ENCODE results near the gene CCNJL. TPM values are rescaled to one million over a fixed set of nuclear protein-coding genes. Genes with fewer than 3 reads are reported as not detected.
A peak's percentile ranks its signal among the peaks of the same experiment; 100 is the strongest.

The CCNJL gene
- total RNA-seq, 1 donor from 2014 or later = 15.7 TPM

- Mint-ChIP-seq H3K4me3 (ENCODE audit: unreplicated experiment) (no peak overlapping the region), H3K27ac (ENCODE audit: unreplicated experiment) (peak overlapping the region; percentile 47), H3K9me3 (ENCODE audit: unreplicated experiment) (peaks cover 2% of the 10 kb centered on the region), H3K27me3 (ENCODE audit: low read depth, unreplicated experiment) (no peaks in the 10 kb centered on the region), H3K4me1 (ENCODE audit: low read depth, unreplicated experiment) (peaks cover 23% of the 10 kb centered on the region), H3K36me3 (ENCODE audit: low read depth, unreplicated experiment) (no peaks in the 10 kb centered on the region)
- Histone ChIP-seq H2AFZ (ENCODE audit: low read depth, low read length) (no peak overlapping the region), H3K4me3 (ENCODE audit: insufficient read depth, low read depth, low read length) (no peak overlapping the region), H3K9ac (ENCODE audit: low read length) (no peak overlapping the region), H3K36me3 (ENCODE audit: insufficient read depth, low read length) (no peaks in the 10 kb centered on the region), H4K20me1 (ENCODE audit: insufficient read depth, low read length) (peaks cover 63% of the 10 kb centered on the region), H3K4me1 (ENCODE audit: insufficient read depth, low read length) (peaks cover 15% of the 10 kb centered on the region), H3K9me3 (ENCODE audit: insufficient read depth, low read depth, low read length) (no peaks in the 10 kb centered on the region), H3K79me2 (ENCODE audit: insufficient read depth, low read length) (peaks cover 52% of the 10 kb centered on the region), H3K27ac (ENCODE audit: low read depth, low read length) (no peak overlapping the region), H3K4me2 (ENCODE audit: low read length) (peak overlapping the region; percentile 39), H3K27me3 (ENCODE audit: insufficient read depth, low read length) (no peaks in the 10 kb centered on the region)
- TF ChIP-seq EZH2 (IDR thresholded peaks at IDR 0.05; ENCODE audit: insufficient read depth, low read length) = no peak
- no peak for TF ChIP-seq CTCF (IDR thresholded peaks at IDR 0.05; ENCODE audit: insufficient read depth, low read depth, low read length)
- DNase-seq (ENCODE audit: low read depth) (no peak), FAIRE-seq (no peak)
Observed at GRCh38 chr5:160286947-160287346, 25.4 kb downstream of the CCNJL start.

- Histone ChIP-seq H4K20me1 (ENCODE audit: insufficient read depth, low read length) (peaks cover 58% of the 10 kb centered on the region), H3K9ac (ENCODE audit: low read length) (no peak overlapping the region), H3K4me3 (ENCODE audit: insufficient read depth, low read depth, low read length) (no peak overlapping the region), H3K9me3 (ENCODE audit: insufficient read depth, low read depth, low read length) (no peaks in the 10 kb centered on the region), H2AFZ (ENCODE audit: low read depth, low read length) (no peak overlapping the region), H3K4me2 (ENCODE audit: low read length) (no peak overlapping the region), H3K36me3 (ENCODE audit: insufficient read depth, low read length) (no peaks in the 10 kb centered on the region), H3K79me2 (ENCODE audit: insufficient read depth, low read length) (peaks cover 39% of the 10 kb centered on the region), H3K4me1 (ENCODE audit: insufficient read depth, low read length) (peaks cover 15% of the 10 kb centered on the region), H3K27ac (ENCODE audit: low read depth, low read length) (no peak overlapping the region), H3K27me3 (ENCODE audit: insufficient read depth, low read length) (no peaks in the 10 kb centered on the region)
- Mint-ChIP-seq H3K4me1 (ENCODE audit: low read depth, unreplicated experiment) (peaks cover 23% of the 10 kb centered on the region), H3K9me3 (ENCODE audit: unreplicated experiment) (peaks cover 2% of the 10 kb centered on the region), H3K27me3 (ENCODE audit: low read depth, unreplicated experiment) (no peaks in the 10 kb centered on the region), H3K4me3 (ENCODE audit: unreplicated experiment) (no peak overlapping the region), H3K36me3 (ENCODE audit: low read depth, unreplicated experiment) (no peaks in the 10 kb centered on the region), H3K27ac (ENCODE audit: unreplicated experiment) (no peak overlapping the region)
- FAIRE-seq (no peak), DNase-seq (ENCODE audit: low read depth) (no peak)
- TF ChIP-seq EZH2 (IDR thresholded peaks at IDR 0.05; ENCODE audit: insufficient read depth, low read length) = no peak
- TF ChIP-seq CTCF (IDR thresholded peaks at IDR 0.05; ENCODE audit: insufficient read depth, low read depth, low read length) = no peak
Observed at GRCh38 chr5:160285316-160285715, 27.0 kb downstream of the CCNJL start.

GRCh38 chr5:160284291-160284873 is 28.0 kb downstream of the CCNJL start:
- no peaks in the 10 kb centered on the region for H3K27me3 Mint-ChIP-seq (ENCODE audit: low read depth, unreplicated experiment)
- DNase-seq (ENCODE audit: low read depth) = no peak
- peaks cover 51% of the 10 kb centered on the region for H4K20me1 ChIP-seq (ENCODE audit: insufficient read depth, low read length)
- no peak overlapping the region for H3K4me3 ChIP-seq (ENCODE audit: insufficient read depth, low read depth, low read length)
- peaks cover 33% of the 10 kb centered on the region for H3K79me2 ChIP-seq (ENCODE audit: insufficient read depth, low read length)
- peaks cover 3% of the 10 kb centered on the region for H3K36me3 Mint-ChIP-seq (ENCODE audit: low read depth, unreplicated experiment)
- peaks cover 12% of the 10 kb centered on the region for H3K4me1 ChIP-seq (ENCODE audit: insufficient read depth, low read length)
- H3K9me3 ChIP-seq (ENCODE audit: insufficient read depth, low read depth, low read length) = no peaks in the 10 kb centered on the region
- FAIRE-seq = no peak
- H3K4me3 Mint-ChIP-seq (ENCODE audit: unreplicated experiment) = no peak overlapping the region
- H3K36me3 ChIP-seq (ENCODE audit: insufficient read depth, low read length) = peaks cover 8% of the 10 kb centered on the region
- no peak overlapping the region for H3K9ac ChIP-seq (ENCODE audit: low read length)
- H3K27ac ChIP-seq (ENCODE audit: low read depth, low read length) = no peak overlapping the region
- no peak overlapping the region for H2AFZ ChIP-seq (ENCODE audit: low read depth, low read length)
- H3K9me3 Mint-ChIP-seq (ENCODE audit: unreplicated experiment) = peaks cover 2% of the 10 kb centered on the region
- no peak for TF ChIP-seq EZH2 (IDR thresholded peaks at IDR 0.05; ENCODE audit: insufficient read depth, low read length)
- no peak for TF ChIP-seq CTCF (IDR thresholded peaks at IDR 0.05; ENCODE audit: insufficient read depth, low read depth, low read length)
- H3K27ac Mint-ChIP-seq (ENCODE audit: unreplicated experiment) = no peak overlapping the region
- no peak overlapping the region for H3K4me2 ChIP-seq (ENCODE audit: low read length)
- H3K27me3 ChIP-seq (ENCODE audit: insufficient read depth, low read length) = no peaks in the 10 kb centered on the region
- H3K4me1 Mint-ChIP-seq (ENCODE audit: low read depth, unreplicated experiment) = peaks cover 15% of the 10 kb centered on the region
